ENCODE results near the gene SAYSD1.

SAYSD1 gene

GRCh38 chr6:39058471-39059147, 56.4 kb downstream of the SAYSD1 start:
- Histone ChIP-seq H3K27ac (replicated peaks) (no peak overlapping the region), H3K4me3 (replicated peaks; ENCODE audit: insufficient read depth, low read length) (no peak overlapping the region), H3K27me3 (ENCODE audit: insufficient read depth, poor library complexity, severe bottlenecking) (no peaks in the 10 kb centered on the region)
- TF ChIP-seq CTCF (IDR thresholded peaks at IDR 0.05; ENCODE audit: insufficient read depth, low read length) (no peak), SPI1 (IDR thresholded peaks at IDR 0.05; ENCODE audit: borderline replicate concordance, low read depth) (no peak), GABPA (IDR thresholded peaks at IDR 0.05; ENCODE audit: low read depth) (no peak), POLR2AphosphoS5 (IDR thresholded peaks at IDR 0.05; ENCODE audit: low read depth) (no peak), REST (IDR thresholded peaks at IDR 0.05; ENCODE audit: insufficient replicate concordance, low read depth) (no peak)
- DNase-seq (ENCODE audit: low read depth in 1 of 2, low spot score in 1 of 2), result no peak

- no peak for DNase-seq (ENCODE audit: low read depth in 1 of 2, low spot score in 1 of 2)
- no peak for TF ChIP-seq GABPA (IDR thresholded peaks at IDR 0.05; ENCODE audit: low read depth)
- Histone ChIP-seq H3K27ac (replicated peaks) (no peak overlapping the region), H3K27me3 (ENCODE audit: insufficient read depth, poor library complexity, severe bottlenecking) (no peaks in the 10 kb centered on the region), H3K4me3 (replicated peaks; ENCODE audit: insufficient read depth, low read length) (no peak overlapping the region)
These were observed 57.5 kb downstream of the SAYSD1 start for GRCh38 chr6:39057251-39058155.

- TF ChIP-seq REST (IDR thresholded peaks at IDR 0.05; ENCODE audit: insufficient replicate concordance, low read depth) (no peak), POLR2AphosphoS5 (IDR thresholded peaks at IDR 0.05; ENCODE audit: low read depth) (no peak), GABPA (IDR thresholded peaks at IDR 0.05; ENCODE audit: low read depth) (no peak), CTCF (IDR thresholded peaks at IDR 0.05; ENCODE audit: insufficient read depth, low read length) (no peak), SPI1 (IDR thresholded peaks at IDR 0.05; ENCODE audit: borderline replicate concordance, low read depth) (no peak)
- Histone ChIP-seq H3K4me3 (replicated peaks; ENCODE audit: insufficient read depth, low read length) (no peak overlapping the region), H3K27me3 (ENCODE audit: insufficient read depth, poor library complexity, severe bottlenecking) (no peaks in the 10 kb centered on the region), H3K27ac (replicated peaks) (no peak overlapping the region)
- no peak for DNase-seq (ENCODE audit: low read depth in 1 of 2, low spot score in 1 of 2)
These were observed 58.3 kb downstream of the SAYSD1 start for GRCh38 chr6:39056681-39057080.

GRCh38 chr6:39056191-39056590, 58.8 kb downstream of the SAYSD1 start:
- Histone ChIP-seq H3K27me3 (ENCODE audit: insufficient read depth, poor library complexity, severe bottlenecking) (no peaks in the 10 kb centered on the region), H3K27ac (replicated peaks) (no peak overlapping the region), H3K4me3 (replicated peaks; ENCODE audit: insufficient read depth, low read length) (no peak overlapping the region)
- TF ChIP-seq REST (IDR thresholded peaks at IDR 0.05; ENCODE audit: insufficient replicate concordance, low read depth), result no peak
- TF ChIP-seq POLR2AphosphoS5 (IDR thresholded peaks at IDR 0.05; ENCODE audit: low read depth), result no peak
- no peak for TF ChIP-seq CTCF (IDR thresholded peaks at IDR 0.05; ENCODE audit: insufficient read depth, low read length)
- no peak for DNase-seq (ENCODE audit: low read depth in 1 of 2, low spot score in 1 of 2)
